C4-2B (cell line): ENCODE measurements around the gene SLC43A2.

Experiments
- ZFX ChIP-seq: fragments of 450-650 bp; IDR thresholded peaks from 2 replicates; pipeline ENCODE4 v1.6.1; 2017
- TF ChIP-seq, protein P1 (sequence below): fragments of 450-650 bp; conservative IDR thresholded peaks from 2 replicates; pipeline ENCODE4 v1.5.1; 2017; ENCODE audit warnings: mild to moderate bottlenecking

DNA sequence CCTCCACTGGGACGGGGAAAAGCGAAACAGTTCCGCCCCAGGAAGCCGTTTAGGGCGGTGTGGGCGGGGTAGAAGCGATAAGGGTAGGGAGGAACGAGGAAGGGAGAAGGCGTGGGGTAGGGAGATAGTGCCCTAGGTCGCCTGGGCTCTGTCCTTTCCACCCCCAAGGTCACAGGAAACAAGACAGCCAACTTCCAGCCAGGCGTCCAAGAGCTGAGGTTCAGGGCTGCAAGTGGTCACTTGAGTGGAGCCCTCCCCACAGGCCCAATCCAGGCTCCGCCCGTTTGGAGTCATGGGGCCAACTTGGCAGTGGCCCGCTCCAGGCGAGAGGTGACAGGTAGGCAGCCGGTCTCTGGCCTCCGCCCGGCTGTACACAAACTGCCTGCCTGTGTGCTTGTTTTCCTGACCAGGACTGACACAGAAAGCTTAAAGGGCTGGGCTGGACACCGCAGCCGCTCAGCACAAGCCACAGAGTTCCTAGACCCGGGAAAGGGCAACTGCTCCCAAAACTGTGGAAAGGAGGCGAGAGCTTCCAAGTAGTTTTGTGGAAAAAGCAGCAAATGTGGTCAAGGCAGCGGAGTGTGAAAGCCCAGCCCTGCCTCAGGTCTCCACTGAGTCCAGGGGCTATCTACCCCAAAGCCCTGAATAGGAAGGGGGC lies 21.3 kb upstream of the SLC43A2 start, which contains the start of gene RILP:
- TF ChIP-seq, protein P1, sequence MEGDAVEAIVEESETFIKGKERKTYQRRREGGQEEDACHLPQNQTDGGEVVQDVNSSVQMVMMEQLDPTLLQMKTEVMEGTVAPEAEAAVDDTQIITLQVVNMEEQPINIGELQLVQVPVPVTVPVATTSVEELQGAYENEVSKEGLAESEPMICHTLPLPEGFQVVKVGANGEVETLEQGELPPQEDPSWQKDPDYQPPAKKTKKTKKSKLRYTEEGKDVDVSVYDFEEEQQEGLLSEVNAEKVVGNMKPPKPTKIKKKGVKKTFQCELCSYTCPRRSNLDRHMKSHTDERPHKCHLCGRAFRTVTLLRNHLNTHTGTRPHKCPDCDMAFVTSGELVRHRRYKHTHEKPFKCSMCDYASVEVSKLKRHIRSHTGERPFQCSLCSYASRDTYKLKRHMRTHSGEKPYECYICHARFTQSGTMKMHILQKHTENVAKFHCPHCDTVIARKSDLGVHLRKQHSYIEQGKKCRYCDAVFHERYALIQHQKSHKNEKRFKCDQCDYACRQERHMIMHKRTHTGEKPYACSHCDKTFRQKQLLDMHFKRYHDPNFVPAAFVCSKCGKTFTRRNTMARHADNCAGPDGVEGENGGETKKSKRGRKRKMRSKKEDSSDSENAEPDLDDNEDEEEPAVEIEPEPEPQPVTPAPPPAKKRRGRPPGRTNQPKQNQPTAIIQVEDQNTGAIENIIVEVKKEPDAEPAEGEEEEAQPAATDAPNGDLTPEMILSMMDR, result no peak
- TF ChIP-seq ZFX, result no peak
